IgD-negative memory B cell (primary cell): ENCODE data around the gene GID8. TPM values are rescaled to one million over a fixed set of nuclear protein-coding genes. Genes with fewer than 3 reads are reported as not detected.
A peak's percentile ranks its signal among the peaks of the same experiment; 100 is the strongest.

Source experiments
- H3K27ac Mint-ChIP-seq, 3 donors: one replicate each; pipeline ENCODE4 v1.8.0; 2020 to 2022; ENCODE audit warnings: mild to moderate bottlenecking in 3 of 3, mixed read lengths in 3 of 3, moderate library complexity in 1 of 3
- H3K27me3 Mint-ChIP-seq: one replicate; pipeline ENCODE4 v1.8.0; 2021; ENCODE audit warnings: mixed read lengths
- H3K36me3 Mint-ChIP-seq: one replicate; pipeline ENCODE4 v1.8.0; 2020; ENCODE audit warnings: mild to moderate bottlenecking, mixed read lengths
- H3K4me1 Mint-ChIP-seq, 3 donors: one replicate each; pipeline ENCODE4 v1.8.0; 2020 to 2022; ENCODE audit warnings: mixed read lengths in 3 of 3, mild to moderate bottlenecking in 1 of 3
- H3K4me3 Mint-ChIP-seq, 4 donors: one replicate each; pipeline ENCODE4 v1.8.0; 2020 to 2022; ENCODE audit warnings: mild to moderate bottlenecking in 4 of 4, mixed read lengths in 4 of 4, moderate library complexity in 3 of 4
- H3K9me3 Mint-ChIP-seq, 3 donors: one replicate each; pipeline ENCODE4 v1.8.0; 2020 to 2021; ENCODE audit warnings: mixed read lengths in 3 of 3, mild to moderate bottlenecking in 1 of 3
- polyA plus RNA-seq: library from polyadenylated mRNA; unstranded; fragments of 300-500 nt; fragmentation: Illumina TruSeq; gene quantifications from one replicate; pipeline ENCODE4 v1.2.3, GENCODE V29; 2021

GID8 gene
- polyA plus RNA-seq, 1 donor from 2014 or later: 12.1 TPM

DNA sequence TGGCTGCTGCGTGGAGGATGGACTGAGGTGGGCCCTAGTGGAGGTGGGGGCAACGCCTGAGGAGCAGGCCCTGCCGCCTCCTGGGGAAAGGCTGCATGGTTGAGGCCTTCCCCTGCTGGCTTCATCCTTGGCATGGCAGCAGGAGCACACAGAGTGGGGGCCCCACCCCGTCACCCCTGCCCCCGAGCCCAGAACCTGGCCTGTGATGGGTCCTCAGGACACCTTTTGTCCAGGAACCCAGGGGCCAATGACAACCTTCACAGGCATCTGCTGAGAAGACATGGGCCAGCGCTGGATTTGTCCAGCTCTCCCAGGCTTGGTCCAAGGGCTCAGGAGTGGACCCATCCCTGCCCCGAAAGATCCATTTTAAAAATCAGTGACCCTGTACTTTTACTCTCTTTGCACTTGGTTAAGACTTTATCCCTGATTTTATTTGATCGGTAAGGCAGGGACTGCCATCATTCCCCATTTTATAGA lies 14.0 kb downstream of the GID8 start:
- H3K4me1 Mint-ChIP-seq: peaks cover 9% of the 10 kb centered on the region in 3 donors
- H3K27me3 Mint-ChIP-seq: no peaks in the 10 kb centered on the region
- H3K9me3 Mint-ChIP-seq: no peaks in the 10 kb centered on the region
- H3K27ac Mint-ChIP-seq: peak overlapping the region in 2 of 3 donors; percentile 89 to 96
- peak overlapping the region; percentile 67 to 98 (median 85) for H3K4me3 Mint-ChIP-seq
- peaks cover 4% of the 10 kb centered on the region for H3K36me3 Mint-ChIP-seq

- Mint-ChIP-seq H3K9me3 (no peaks in the 10 kb centered on the region), H3K4me3 (peak within 1 kb of the TSS; percentile 84 to 98 (median 94)), H3K4me1 (peaks cover 9% of the 10 kb centered on the region in 3 donors), H3K27me3 (no peaks in the 10 kb centered on the region), H3K36me3 (peaks cover 4% of the 10 kb centered on the region), H3K27ac (peak within 1 kb of the TSS; percentile 89 to 97 (median 96))
These were observed 14.5 kb downstream of the GID8 start, which contains the start of gene SLC17A9 for GRCh38 chr20:62952373-62952967. SLC17A9 (plus strand) TSS chr20:62952709; CDS start chr20:62952831, 122 bp downstream.

DNA sequence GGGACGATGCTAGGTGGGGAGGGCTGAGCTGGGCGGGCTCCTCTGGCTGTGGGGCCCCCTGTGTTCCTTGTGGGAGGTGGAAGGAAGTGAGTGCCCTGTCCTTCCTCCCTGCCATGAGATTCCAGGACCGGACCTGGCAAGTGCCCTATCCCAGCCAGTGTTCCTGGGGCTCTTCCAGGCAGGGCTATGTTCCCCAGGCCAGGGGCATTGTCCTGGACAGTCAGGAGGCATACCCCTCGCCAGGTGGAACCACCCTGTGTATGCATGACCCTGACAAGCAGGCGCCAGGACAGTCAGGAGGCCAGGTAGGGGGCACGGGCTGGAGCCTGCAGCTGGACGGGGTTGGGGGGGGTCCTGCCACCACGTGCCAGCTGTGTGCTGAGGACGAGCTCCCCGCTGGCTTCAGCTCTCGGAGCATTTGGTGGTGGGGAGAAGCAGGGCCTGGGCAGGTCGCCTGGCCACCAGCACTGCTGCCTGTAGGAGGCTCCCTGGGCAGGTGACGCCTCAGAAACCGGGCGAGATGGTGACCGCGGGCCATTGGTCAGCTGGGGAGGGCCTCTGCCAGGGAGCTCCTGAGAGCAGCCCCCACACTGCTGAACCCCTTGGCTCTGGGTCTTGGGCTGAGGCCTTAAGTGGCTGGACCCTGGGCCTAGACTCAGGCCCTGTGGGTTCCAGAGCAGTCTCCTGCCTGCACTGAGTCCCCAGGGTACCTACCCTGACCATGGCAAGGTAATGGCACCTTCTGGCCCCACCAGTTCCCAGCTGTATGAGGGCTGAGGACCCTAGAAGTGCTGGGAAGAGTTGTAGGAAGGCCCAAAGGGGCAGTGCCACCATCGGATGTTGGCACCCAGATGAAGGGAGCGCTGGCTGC lies 15.3 kb downstream of the GID8 start:
- H3K4me3 Mint-ChIP-seq: peak overlapping the region; percentile 84 to 98 (median 94)
- H3K36me3 Mint-ChIP-seq: peaks cover 4% of the 10 kb centered on the region
- peak overlapping the region; percentile 89 to 97 (median 96) for H3K27ac Mint-ChIP-seq
- H3K9me3 Mint-ChIP-seq: no peaks in the 10 kb centered on the region
- H3K4me1 Mint-ChIP-seq: peaks cover 9% of the 10 kb centered on the region in 3 donors
- no peaks in the 10 kb centered on the region for H3K27me3 Mint-ChIP-seq

GRCh38 chr20:62953839-62954703 lies 16.1 kb downstream of the GID8 start:
- H3K27ac Mint-ChIP-seq: peak overlapping the region; percentile 89 to 97 (median 96)
- H3K4me1 Mint-ChIP-seq: peaks cover 9% of the 10 kb centered on the region in 3 donors
- no peaks in the 10 kb centered on the region for H3K9me3 Mint-ChIP-seq
- H3K36me3 Mint-ChIP-seq: peaks cover 1% of the 10 kb centered on the region
- H3K27me3 Mint-ChIP-seq: no peaks in the 10 kb centered on the region
- H3K4me3 Mint-ChIP-seq: peak overlapping the region; percentile 84 to 98 (median 94)

DNA sequence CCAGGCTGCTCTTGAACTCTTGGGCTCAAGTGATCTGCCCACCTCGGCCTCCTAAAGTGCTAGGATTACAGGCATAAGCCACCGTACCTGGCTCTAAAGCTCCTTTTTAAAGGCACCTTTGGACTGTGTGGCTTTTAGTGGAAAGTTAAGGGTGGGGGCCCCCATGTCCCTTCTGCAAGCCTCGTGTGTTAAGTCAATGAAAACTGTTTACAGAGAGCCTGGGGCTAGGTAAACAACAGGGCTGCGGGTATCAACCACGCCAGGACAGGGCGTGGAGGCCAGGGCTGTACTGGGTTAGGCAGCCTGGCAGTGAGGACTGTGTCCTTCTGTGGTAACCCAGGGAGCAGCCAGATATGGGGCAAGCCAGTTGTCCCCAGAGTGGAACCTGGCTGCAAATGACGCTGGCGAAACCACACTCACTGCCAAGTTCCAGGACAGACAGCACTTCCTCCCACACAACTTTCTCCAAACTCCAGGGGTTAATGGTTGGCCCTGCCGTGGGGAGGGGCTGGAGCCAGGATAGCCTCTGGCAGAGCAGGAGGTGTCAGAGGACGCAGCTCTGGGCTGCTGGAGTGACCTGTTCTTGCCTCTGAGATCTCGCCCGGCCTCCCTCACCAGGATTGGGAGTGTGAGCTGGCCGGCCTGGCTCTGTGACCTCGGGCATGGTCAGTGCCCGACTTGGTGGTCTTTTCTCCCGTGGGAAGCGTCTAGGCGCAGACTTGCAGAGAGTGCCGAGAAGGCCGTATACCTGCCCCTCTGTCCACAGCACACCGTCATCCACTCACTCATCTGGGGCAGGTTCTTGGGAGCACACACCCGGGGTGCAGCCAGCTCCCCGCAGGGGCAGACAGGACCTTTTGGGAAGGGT lies 17.8 kb downstream of the GID8 start:
- Mint-ChIP-seq H3K36me3 (peaks cover 1% of the 10 kb centered on the region), H3K27ac (peak overlapping the region in 1 of 3 donors; percentile 23), H3K9me3 (no peaks in the 10 kb centered on the region), H3K27me3 (no peaks in the 10 kb centered on the region), H3K4me3 (peak overlapping the region in 2 of 4 donors; percentile 60), H3K4me1 (peaks cover 9% of the 10 kb centered on the region in 3 donors)

DNA sequence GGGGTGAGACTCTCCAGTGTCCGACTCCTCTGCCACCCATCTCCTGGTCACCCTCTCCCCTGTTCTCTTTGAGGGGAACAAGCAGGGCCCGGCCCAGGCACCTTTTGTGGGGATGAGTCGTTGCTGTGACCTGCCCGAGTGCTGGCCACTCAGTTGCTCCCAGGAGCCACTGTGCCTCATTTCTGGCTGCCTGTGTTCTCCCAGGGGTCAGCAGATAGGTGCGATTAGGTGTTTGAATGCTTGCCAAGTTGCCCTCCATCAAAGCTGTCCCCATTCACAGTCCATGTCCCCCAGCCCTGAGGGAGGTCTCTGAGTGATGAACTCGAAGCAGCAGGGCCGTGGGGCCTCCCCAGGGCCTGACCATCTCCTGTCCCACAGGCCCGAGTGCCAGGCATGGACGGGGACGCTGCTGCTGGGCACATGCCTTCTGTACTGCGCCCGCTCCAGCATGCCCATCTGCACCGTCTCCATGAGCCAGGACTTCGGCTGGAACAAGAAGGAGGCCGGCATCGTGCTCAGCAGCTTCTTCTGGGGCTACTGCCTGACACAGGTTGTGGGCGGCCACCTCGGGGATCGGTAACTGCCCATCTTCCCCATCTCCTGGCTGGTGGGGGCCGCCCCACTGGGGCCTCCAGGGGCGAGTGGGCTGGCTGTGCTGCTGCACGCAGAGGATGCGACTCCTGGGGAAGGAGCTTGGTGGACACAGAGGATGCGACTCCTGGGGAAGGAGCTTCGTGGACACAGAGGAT lies 18.6 kb downstream of the GID8 start:
- Mint-ChIP-seq H3K27me3 (no peaks in the 10 kb centered on the region), H3K9me3 (no peaks in the 10 kb centered on the region), H3K36me3 (peaks cover 1% of the 10 kb centered on the region), H3K4me3 (peak overlapping the region in 2 of 4 donors; percentile 60), H3K27ac (no peak overlapping the region), H3K4me1 (peaks cover 7 to 9% (median 9%) of the 10 kb centered on the region in 3 donors)

DNA sequence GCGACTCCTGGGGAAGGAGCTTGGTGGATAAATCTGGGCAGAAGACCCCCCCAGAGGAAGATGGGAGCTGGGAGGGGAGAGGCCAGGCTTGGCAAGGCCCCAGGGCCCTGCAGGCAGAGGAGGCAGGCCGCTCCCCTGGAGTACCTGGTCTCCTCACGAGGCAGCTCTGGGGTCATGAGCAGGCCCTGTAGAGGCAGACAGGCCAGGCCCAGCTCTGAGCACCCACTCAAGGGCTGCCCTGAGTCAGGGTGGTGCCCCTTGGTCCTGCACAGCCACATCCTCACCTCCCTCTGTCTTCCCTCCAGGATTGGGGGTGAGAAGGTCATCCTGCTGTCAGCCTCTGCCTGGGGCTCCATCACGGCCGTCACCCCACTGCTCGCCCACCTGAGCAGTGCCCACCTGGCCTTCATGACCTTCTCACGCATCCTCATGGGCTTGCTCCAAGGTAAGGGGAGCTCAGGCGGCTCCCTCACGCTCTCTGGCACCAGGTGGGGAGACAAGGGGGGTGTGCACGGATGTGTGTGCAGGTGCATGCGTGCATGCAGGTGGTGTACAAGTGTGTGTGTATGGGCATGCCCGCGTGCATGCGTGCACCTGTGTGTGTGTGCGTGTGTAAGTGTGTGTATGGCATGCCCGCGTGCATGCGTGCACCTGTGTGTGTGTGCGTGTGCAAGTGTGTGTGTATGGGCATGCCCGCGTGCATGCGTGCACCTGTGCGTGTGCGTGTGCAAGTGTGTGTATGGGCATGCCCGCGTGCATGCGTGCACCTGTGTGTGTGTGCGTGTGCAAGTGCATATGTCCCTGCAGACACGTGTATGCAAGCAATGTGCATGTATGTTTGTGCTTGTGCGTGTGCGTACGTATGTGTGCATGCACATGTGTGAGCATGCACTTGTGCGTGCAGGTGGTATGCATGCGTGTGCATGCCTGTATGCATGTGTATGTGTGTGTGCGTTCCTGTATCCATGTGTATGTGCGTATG lies 19.5 kb downstream of the GID8 start:
- Mint-ChIP-seq H3K4me1 (peaks cover 4 to 9% (median 6%) of the 10 kb centered on the region in 3 donors), H3K27me3 (no peaks in the 10 kb centered on the region), H3K4me3 (no peak overlapping the region), H3K27ac (no peak overlapping the region), H3K9me3 (no peaks in the 10 kb centered on the region), H3K36me3 (peaks cover 1% of the 10 kb centered on the region)

DNA sequence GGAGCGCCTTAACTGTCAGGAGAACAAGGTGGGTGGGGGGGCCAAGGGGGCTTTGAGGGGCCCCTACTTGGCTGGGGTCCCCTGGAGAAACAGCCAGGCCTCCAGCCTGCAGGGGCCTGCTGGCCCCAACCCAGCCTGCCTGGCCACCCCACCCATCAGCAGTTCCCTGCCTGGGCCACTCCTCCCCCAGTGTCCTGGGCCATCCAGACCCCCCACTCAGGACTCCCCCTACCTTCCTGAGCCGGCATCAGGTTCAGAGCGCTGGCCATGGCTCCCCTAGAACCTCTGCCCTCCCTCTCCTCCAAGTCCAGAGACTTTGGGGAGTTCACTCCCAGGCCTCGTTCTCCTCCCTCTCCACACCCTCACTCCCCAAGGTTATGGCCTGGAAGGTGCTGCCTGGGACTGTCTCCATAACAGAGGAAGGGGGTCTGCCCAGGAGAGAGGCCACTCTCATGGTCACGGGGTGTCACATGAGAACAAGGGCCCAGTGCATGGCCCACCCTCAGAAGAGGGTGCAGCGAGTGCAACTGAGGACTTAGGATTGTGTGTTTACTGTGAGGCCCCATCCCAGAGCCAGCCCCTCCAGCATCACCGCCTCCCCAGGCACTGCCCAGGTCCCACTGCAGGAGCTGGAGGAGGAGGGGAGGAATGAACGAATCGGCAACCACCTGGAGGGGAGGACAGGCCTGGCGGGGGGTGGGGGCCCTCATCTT lies 20.6 kb downstream of the GID8 start:
- Mint-ChIP-seq H3K4me3 (no peak overlapping the region), H3K9me3 (no peaks in the 10 kb centered on the region), H3K27me3 (no peaks in the 10 kb centered on the region), H3K4me1 (peaks cover 4 to 9% (median 6%) of the 10 kb centered on the region in 3 donors), H3K27ac (no peak overlapping the region), H3K36me3 (peaks cover 1% of the 10 kb centered on the region)

GRCh38 chr20:62959101-62959971 lies 21.4 kb downstream of the GID8 start:
- Mint-ChIP-seq H3K4me1 (peaks cover 3 to 4% (median 4%) of the 10 kb centered on the region in 3 donors), H3K36me3 (peaks cover 1% of the 10 kb centered on the region)

GRCh38 chr20:62959998-62960436 lies 22.1 kb downstream of the GID8 start:
- Mint-ChIP-seq H3K9me3 (no peaks in the 10 kb centered on the region), H3K27ac (no peak overlapping the region), H3K27me3 (no peaks in the 10 kb centered on the region), H3K36me3 (peaks cover 1% of the 10 kb centered on the region), H3K4me1 (no peaks in the 10 kb centered on the region), H3K4me3 (no peak overlapping the region)

More at GRCh38 chr20:62959101-62959971, 21.4 kb downstream of the GID8 start:
- no peak overlapping the region for H3K4me3 Mint-ChIP-seq
- no peaks in the 10 kb centered on the region for H3K27me3 Mint-ChIP-seq
- H3K9me3 Mint-ChIP-seq: no peaks in the 10 kb centered on the region
- H3K27ac Mint-ChIP-seq: no peak overlapping the region
